GM10847 (cell line): ENCODE data around the gene LYPD3.

ENCODE experiments used
- POLR2A ChIP-seq: IDR thresholded peaks from 2 replicates; pipeline ENCODE4 v1.6.1; 2011; ENCODE audit not compliant: insufficient read length; ENCODE audit errors: extremely low read depth

The LYPD3 gene

DNA sequence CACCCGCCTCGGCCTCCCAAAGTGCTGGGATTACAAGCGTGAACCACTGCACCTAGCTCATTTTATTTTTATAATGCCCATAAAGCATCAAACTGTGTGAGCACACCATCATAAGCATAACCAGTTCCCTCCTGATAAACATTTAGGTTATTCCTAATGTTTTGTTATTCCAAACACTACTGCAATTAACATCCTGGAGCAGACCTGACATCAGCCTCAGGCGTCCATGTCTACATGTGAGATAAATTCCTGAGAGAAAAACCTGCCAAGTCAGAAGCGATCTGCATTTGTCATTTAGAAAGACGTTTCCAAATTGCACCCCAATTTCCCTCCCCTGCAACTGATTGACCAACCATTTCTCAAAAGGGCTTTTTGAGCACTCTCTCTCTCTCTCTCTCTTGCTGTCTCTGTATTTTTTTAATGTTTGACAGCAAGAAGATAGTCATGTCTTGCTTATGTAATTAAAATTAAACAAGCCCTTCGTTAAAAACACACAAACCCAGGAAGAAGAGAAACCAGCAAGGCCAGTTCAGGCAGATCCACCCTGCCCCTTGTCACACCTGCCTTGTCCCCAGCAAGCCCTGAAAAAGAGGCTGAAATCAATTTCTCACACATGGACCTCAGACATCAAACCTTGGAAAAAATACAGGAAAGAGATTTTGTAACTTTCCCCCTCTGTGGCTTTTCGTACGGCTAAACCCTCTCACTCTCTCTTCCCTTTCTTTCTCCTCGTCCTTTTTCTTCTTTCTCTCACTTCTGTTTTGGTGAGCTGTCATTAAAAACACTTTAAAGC lies 9.9 kb downstream of the LYPD3 start:
- TF ChIP-seq POLR2A = no peak

DNA sequence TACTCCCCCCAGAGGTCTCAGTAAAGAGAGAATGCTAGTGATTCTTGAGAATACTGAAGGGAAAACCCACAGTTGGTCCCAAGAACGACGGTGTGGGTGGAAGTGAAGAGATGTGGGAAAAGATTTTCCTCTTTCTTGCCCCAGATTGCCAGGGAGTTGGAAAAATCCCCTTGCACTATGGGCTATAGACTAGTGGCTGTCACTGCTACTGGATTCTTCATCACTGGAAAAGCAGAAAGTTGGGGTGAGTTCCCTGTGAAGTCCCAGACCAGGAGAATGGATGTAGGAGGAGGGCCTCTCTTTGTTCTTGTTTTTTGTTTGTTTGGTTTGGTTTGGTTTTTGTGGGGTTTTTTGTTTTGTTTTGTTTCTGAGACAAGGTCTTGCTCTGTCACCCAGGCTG lies 11.4 kb downstream of the LYPD3 start:
- TF ChIP-seq POLR2A = no peak

DNA sequence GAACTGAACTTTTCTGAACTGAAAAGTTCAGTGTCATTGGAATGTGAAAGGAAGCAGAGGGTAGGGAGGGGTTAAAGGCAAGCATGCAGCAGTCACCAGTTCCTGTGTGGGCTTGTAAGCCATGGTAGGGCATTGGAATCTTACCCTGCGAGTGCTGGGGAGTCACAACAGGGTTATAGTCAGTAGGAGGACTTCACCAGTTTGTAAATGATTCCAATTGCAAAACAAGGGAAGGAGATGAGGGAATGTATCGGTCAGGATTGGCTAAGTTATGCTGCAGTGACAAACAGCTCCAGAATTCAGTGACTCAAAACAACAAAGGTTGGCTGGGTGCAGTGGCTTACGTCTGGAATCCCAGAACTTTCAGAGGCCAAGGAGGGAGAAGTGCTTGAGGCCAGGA lies 12.8 kb downstream of the LYPD3 start:
- TF ChIP-seq POLR2A = no peak

DNA sequence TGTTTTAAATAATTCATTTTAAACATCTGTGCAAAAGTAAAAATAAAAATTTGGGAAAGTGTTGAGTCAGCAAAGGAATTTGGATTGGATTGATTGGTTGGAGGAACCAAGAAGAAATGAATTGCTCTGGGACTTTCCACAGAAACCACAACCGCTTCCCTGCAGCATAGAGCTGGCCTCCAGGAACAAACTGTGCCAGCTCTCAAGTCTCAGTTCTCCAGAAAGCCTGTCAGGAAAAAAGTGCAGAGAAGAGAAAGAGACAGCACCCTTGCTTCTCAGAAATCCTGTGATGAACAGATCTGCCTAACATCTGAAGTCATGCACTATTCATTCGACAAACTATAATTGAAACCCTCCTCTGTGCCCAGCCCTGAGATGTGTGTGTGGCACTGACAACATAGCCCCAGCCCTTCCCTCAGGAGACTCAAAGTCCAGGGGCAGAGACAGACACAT lies 14.8 kb downstream of the LYPD3 start:
- no peak for TF ChIP-seq POLR2A

DNA sequence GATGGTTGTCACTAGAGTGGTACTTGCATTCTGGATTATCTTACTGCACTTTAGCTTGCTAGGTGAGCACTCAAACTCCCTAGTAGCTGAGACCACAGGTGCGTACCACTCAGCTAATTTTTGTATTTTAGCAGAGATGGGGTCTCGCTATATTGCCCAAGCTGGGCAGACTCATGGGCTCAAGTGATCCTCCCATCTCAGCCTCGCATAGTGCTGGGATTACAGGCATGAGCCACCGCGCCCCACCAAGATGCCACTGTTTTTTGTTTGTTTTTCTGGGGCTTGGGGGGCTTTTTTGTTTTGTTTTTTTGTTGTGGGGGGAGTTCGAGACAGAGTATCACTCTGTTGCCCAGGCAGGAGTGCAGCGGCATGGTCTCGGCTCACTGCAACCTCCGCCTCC lies 17.8 kb downstream of the LYPD3 start:
- no peak for TF ChIP-seq POLR2A

DNA sequence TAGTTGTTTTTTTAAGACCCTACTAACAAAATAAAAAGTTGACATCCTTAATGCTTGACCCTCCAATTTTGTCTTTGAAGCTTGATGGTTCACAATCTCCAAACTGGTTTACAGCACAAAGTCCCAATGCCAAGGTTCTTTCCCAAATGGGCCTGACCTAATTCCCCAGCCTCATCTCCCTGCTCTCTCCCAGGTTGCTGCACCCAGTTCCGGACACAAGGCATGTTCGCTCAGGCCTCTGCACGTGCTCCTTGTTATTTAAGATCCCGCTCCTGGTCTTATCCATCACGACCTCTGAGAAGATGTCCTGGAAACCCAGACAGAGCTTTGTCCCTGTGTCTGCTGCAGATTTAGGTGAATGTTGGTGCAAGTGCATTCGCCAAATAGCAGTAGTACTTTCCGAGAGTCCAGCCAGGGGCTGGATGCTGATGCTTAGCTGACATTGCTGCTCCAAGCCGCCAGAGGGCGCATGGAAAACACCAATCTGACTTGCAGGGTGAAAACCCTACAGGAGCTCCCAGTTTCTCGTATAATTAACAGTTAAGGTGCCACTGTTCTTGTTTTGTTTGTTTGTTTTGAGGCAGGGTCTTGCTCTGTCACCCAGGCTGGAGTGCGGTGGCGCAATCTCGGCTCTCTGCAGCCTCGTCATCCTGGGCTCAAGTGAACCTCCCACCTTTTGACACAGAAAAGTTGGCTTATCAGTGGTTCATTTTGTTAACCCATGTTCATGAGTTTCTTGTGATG lies 18.5 kb downstream of the LYPD3 start:
- no peak for TF ChIP-seq POLR2A

DNA sequence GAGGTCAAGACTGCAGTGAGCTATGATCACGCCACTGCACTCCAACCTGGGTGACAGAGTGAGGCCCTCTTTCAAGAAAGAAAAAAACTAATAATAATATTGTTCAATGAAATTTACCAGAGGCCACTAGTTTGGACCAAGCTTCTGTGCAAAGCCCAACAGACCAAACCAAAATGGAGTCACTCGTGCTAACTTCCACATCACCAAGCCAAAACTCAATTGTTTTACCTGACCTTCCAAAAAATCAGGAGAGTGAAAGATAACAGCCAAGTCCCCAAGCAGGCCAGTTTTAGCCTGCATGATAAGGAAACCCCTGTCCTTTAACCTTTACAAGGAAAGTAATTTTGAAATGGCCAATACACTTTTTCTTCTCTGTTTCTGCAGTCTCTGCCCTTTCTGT lies 20.0 kb downstream of the LYPD3 start:
- TF ChIP-seq POLR2A = no peak

DNA sequence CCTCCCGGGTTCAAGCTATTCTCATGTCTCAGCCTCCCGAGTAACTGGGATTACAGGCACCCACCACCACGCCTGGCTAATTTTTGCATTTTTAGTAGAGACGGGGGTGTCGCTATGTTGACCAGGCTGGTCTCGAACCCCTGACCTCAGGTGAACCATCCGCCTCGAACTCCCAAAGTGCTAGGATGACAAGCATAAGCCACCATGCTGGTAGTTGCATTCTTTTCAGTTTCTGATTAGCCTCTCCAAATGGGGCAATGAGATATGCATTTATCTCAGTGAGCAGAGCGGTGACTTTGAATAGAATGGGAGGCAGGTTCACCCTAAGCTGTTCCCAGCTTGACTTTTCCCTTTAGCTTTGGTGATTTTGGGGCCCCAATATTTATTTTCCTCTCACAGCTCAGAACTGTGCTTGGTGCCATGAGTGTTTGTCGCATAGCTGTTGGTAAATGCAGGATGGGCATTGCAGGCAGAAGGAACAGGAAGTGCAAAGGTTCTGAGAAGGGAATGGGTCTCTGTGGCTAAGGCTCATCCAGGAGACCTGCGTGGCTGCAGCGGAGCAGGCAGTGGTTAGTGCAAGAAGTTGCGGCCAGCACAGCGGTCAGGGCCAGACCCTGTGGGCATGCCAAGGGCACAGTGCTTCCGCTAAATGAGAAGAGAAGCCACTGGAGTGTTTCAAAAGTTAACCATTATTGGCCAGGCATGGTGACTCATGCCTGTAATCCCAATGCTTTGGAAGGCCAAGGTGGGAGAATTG lies 20.7 kb downstream of the LYPD3 start:
- TF ChIP-seq POLR2A = no peak

DNA sequence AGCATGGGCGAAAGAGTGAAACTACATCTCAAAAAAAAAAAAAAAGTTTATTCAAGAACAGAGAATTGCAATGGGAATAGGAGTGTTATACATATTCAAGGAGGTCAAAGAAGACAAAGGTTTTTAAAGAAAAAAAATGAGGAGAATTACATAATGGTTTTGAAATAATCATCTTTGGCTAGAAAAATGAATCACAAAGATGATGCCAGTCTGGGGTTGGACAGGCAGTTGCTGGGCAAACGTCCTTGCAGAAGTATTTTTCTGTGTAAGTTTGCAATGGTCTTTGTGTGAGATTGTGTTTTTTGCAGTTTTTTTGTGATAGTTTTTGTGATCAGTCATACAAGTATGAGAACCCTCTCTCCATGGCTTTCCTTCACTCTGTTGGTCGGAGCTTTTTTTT lies 23.7 kb downstream of the LYPD3 start:
- TF ChIP-seq POLR2A = no peak

DNA sequence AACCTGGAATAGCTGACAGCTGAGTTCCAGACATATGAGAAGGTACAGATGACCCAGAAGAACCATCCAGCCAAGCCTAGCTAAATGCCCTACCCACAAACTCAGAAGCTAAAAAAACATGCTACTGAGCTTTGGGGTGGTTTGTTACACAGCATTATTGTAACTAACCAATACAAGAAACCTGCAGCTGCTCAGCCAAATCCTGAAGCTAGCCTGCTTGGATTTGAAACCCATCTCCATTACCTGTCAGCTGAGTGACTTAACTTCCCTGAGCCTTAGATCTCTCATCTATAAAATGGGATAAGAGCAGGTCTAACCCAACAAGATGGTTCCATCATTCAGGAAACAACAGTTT lies 25.7 kb downstream of the LYPD3 start:
- no peak for TF ChIP-seq POLR2A

DNA sequence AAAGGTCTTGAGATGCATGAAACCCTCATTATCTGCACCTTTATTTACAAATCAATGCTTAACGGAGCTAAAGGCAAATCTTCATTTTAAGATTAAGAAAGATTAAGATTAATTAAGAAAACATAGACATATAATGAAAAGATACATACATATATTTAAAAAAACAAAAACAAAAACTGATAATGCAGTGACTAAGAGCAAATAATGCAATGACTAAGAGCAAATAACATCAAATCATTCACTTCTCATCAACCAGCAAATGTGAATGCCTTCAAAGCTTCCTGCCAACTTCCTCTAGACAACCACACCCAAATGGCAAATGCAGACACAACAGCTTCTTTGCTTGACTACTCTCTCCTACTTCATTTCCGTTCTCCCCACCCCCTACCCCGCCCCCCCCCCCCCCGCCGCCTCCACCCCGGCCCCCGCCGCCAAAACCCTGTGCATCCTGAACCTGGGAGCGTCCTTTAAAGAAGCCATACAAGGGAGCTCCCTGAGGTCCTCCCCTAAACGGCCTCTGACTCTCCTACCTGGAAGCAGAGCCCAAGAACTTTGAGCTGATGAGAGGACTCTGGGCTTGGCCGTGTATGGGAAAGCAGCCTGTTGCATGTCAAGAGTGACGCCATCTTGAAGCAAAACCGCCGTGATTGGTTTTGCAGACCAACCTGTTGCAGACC lies 26.2 kb downstream of the LYPD3 start:
- no peak for TF ChIP-seq POLR2A

DNA sequence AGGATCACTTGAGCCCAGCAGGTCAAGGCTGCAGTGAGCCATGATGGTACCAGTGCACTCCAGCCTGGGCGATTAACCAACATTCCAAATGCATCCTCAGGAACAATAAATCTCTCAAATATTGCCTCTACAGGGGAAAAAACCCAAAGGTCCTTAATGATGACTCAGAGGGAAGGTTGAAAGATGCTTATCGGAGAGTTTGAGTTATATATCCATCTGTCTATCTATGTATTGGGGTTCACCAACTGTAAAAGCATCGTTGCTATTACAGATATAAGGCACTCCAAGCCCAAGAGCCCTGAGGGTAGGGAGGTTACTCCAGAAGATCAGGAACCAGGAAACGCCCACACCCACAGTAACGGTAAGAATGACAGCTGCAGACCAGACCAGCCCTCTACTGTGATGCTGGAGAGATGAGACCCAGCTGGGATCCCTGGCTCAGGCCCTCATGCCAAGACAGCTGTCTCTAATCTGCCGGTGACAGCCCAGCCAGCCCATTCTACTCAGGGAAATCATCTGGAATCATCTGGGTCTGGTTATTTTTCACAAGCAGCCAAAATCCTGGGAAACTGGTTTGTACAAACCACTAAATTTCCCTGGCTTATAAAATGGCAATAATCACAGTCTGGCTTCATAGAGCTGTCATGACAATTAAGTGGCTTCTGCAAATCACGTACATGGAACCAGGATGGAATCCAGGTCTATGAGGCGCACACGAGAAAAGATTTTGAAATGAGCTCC lies 26.9 kb downstream of the LYPD3 start:
- TF ChIP-seq POLR2A = no peak

DNA sequence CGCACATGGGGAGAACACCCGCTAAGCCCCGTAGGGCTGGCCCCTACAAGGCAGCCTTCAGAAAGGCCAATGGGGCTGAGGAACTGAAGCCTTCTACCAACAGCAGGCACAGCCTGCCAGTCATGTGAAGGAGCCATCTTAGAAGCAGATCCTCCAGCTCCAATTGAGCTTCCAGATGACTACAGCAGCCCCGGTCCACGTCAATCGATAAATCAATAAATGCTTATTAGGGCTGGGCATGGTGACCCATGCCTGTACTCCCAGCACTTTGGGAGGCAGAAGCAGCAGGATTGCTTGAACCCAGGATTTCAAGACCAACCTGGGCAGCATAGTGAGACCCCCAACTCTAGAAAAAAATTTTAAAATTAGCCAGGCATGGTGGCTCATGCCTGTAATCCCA lies 27.7 kb downstream of the LYPD3 start:
- no peak for TF ChIP-seq POLR2A

DNA sequence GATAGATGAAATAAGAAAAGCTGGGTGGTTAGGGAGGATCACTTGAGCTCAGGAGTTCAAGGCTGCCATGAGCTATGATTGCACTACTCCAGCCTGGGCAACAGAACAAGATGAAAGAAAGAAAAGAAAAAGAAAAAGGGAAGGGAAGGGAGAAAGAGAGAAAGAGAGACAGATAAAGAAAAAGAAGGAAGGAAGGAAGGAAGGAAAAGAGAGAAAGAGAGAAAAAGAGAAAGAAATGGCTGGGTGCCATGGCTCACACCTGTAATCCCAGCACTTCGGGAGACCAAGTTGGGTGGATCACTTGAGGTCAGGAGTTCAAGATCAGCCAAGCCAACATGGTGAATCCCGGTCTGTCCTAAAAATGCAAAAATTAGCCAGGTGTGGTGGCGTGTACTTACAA lies 29.6 kb downstream of the LYPD3 start:
- no peak for TF ChIP-seq POLR2A

DNA sequence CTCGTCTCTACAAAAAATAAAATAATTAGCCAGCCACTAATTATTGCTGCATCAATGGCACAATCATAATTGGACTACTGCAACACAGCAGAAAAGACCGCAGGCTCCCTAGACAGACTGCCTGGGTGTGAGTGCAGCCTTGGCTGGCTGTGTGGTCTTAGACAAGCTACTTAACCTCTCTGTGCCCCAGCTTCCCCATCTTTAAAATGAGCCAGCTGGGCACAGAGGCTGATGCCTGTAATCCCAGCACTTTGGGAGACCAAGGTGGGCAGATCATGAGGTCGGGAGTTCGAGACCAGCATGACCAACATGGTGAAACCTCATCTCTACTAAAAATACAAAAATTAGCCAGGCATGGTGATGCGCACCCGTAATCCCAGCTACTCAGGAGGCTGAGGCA lies 31.7 kb downstream of the LYPD3 start:
- no peak for TF ChIP-seq POLR2A

DNA sequence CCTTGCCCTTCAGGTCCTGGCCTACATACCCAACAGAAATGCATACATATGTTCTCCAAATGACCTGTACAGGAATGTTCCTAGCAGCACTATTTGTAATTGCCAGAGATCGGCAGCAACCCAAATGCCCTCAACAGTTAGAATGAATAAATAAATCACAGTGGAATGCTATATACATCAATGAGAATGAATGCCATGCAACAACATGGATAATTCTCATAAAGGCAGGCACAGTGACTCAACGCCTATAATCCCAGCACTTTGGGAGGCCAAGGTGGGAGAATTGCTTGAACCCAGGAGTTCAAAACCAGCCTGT lies 32.1 kb downstream of the LYPD3 start:
- no peak for TF ChIP-seq POLR2A

DNA sequence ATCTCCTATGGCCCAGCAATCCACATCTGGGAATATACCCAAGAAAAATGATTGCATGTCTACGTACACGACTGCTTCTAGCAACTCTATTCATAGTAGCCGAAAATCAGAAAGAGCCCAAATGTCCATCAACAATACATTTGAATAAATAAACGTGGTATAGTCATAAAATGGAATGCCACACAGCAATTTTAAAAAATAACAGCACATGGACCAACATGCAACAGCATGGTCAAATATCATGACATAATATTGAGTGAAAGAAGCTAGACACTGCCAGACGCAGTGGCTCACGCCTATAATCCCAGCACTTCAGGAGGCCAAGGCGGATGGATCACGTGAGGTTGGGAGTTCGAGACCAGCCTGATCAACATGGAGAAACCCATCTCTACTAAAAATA lies 34.4 kb downstream of the LYPD3 start:
- no peak for TF ChIP-seq POLR2A
